HG02642 (cell line): ENCODE measurements around the gene TBC1D2.
"Not testable (repeated sequence)": the region's sequence is repeated elsewhere in the genome, so short reads cannot be mapped to it uniquely, and the experiment has no call there.

Experiments used
- ATAC-seq: cut with Tn5 transposase; IDR thresholded peaks from one replicate; pipeline ENCODE4 v1.9.1; 2021; ENCODE audit warnings: mild to moderate bottlenecking; ENCODE audit not compliant: unreplicated experiment, poor library complexity

The TBC1D2 gene

GRCh38 chr9:98191671-98192502 is 63.6 kb downstream of the TBC1D2 start:
- peak; percentile 9 for ATAC-seq

DNA sequence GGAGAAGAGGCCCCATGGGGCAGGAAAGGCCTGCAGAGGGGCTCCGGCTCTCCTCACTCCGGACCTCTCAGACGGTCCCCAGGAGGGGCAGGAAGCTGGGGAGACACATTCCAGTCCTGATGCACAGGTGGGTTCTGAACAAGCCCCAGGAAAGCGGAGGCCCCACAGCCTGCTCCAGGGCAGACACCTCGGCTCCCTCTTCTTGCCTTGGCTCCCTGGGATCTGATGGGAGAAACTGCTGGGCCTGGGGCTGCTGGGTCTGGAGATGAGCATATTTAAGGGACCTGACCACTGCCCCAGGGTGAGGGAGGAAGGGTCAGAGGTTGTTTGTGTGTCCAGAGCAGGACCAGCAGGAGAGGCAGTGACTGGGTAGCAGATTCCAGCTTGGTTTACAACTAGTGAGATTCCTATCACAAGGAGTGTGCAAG is 64.3 kb downstream of the TBC1D2 start:
- no peak for ATAC-seq

DNA sequence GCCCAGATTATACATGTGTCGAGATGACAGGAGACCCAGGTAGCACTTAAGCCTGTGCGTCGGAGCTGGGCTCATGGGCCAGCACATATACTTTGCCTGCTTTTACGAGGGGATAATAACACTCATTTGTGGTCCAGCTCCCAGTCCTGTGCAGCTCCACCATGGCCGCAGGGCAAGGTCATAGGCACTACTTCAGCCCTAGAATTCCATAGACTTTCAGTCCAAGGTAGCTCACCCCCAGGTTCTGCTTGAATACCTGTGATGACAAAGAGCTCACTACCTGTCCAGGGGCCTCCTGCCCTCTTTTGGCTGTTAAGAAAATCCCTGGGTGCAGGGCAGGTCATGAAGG is 64.7 kb downstream of the TBC1D2 start:
- no peak for ATAC-seq

DNA sequence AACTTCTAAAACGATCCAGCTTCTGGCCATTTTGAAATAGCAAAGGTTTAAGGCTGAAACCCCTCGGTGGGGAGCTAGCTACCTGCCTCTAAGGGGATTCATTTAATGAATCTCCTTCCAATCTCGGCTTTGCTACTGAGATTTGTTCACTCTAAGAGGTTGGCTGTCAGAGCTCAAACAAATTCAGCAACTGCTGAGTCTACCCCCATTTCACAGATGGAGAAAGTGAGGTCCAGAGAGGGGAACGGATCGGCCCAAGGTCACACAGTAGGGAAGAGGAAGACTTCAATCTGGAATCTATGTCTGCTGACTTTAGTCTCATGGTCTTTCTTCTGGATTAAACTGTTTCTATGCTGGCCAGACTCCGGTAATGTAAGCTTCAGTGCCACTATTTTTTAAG is 66.0 kb downstream of the TBC1D2 start:
- ATAC-seq: no peak

DNA sequence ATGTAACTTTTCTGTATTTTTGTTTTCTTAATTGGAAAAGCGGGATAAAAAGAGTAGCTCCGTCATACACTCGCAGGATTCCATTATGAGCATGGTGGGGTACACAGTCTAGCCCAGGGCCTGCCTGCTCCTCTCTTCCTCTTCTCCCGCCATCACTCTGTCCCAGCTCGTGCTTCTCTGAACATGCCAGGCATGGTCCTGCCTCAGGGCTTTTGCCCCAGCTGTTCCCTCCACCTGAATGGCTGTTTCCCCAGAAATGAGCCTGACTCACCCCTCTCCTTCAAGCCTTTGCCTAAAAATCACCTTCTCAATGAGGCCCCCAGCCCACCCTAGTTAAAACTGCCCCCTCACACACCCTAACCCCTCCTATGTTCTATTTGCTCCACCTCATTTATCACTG is 67.5 kb downstream of the TBC1D2 start:
- ATAC-seq: no peak

GRCh38 chr9:98186236-98186635 is 69.2 kb downstream of the TBC1D2 start:
- no peak for ATAC-seq

GRCh38 chr9:98185611-98186171 is 69.8 kb downstream of the TBC1D2 start:
- ATAC-seq: no peak

DNA sequence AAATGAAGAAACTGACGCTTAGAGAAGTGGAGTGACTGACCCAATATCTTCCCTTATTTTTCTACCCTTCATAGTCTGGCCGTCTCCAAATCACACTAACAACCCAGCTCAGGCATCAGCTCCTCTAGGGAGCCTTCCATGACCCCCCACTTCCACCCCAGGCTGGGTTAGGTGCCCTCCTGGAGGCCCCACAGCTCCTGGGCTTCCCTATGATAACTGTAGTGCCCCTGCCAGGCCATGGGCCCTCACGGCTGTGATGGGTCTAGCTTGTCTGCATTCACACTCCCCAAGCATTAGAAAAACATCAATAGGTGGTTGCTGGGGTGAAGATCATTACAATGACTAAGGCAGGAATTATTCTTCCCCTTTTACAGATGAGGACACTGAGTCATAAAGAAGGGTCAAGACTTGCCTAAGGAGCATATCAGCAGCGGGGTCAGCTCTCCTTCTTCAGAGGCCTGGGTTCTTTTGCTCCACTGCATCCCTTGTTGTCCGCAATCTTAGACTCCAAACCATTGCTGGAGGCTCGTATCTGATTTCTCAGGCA is 70.4 kb downstream of the TBC1D2 start:
- no peak for ATAC-seq

DNA sequence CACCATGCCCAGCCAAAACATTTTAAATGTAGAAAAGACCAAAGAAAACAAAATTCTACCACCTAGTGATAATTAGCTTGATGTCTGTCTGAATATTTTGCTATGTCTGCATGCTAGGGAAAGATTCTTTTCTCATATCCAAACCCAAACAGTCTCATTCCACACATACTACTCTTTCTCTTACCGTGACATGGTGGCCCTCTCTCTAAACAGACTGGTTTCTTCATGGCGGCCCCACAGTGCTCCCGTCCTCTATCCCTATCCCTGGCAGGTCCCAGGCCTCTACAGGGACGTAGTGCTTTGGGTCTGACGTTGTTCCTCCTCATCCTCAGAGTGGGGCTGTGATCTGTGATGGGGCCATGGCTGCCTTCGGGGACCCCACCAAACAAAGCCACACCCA is 71.1 kb downstream of the TBC1D2 start:
- no peak for ATAC-seq

- no peak for ATAC-seq
Observed at GRCh38 chr9:98182889-98183599, 72.4 kb downstream of the TBC1D2 start.

DNA sequence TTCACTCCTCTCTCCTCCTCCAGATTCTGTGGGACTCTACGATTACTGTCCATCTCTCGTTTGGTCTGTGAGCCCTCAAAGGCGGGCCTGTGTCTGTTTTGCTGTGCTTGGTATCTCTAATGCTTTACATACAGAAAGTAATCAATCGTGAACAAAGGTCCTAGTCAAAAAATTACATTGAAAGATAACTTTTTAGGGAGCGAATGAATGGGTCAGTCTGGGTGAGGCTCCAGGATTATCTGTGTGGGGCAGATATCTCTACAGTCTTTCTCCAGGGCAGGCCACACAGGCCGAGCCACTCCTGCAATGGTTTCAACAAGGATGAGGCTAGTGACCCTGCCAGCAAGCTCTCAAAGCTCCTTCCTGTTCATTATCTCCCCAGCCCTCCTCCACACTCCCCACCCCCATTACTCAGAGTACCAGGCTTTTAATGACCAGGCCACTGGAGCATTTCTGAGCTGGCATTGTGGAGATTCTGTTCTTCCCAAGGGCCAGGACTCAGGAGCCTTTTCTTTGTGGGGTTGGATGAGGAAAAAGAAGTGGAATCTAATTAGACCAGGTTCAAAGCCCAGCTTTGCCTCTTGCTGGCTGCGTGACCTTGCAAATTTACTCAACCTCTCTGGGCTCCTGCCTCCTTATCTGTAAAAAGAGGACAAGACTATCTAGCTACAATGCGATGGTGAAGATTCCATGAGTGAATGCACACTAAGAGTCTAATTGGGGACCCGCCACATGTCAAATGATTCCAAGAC is 73.2 kb downstream of the TBC1D2 start:
- no peak for ATAC-seq

DNA sequence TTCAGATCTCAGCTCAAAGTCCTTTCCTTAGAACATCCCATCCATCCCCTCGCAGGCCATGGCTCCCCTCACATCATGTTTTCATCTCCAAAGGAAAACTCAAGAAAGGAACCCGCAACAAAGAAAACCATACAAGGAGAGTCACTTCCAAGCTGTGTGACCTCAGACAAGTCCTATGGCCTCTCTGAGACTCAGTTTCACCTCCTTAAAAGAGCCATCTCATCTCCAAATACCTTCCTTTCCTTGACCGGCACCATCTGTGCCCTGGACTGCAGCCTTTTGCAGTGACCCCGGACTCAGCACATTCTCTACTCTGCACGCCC is 73.7 kb downstream of the TBC1D2 start:
- no peak for ATAC-seq

- ATAC-seq: no peak
Observed at GRCh38 chr9:98180996-98181395, 74.5 kb downstream of the TBC1D2 start.

DNA sequence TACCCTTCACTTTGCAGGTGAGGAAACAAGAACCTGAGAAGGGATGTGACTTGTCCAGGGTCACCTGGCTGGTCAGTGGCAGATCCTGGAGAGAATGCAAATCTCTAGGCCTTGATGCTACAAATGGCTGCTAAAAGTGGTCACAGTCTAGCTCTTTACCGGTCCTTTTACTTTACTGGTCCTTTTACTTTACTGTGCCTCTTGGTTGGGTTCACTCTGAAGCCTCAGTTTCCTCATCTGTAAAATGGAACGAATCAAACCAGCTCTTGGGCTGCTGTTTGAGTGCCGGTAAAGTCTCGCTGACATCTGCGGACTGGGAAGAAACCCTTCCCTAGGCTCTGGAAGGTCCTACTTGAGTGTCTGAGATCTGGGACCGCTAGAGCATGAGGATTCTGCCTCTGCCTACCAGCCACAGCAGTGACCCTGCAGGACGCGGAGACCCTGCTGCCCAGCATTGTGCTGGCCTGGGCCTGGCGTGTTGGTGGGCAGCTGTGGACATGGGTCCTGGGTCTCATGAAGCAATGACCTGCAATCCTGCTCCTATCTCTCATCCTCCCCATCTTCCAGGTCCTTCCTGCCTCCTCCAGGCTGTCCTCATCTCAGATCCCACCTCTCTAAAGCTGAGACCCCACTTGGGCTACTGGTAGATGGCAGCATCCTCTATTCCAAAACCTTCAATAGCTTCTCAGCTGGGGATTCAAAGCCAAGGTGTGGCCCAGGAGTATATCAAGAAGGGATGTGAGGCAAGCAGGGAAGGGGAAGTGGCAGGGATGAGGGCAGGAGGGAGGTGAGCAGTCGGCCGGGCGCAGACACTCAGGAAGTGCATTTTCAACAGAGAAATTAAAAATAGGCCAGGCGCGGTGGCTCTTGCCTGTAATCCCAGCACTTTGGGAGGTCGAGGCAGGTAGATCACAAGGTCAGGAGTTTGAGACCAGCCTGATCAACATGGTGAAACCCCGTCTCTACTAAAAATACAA is 76.3 kb downstream of the TBC1D2 start:
- ATAC-seq: no peak

GRCh38 chr9:98176391-98177259 is 78.8 kb downstream of the TBC1D2 start:
- ATAC-seq: no peak

DNA sequence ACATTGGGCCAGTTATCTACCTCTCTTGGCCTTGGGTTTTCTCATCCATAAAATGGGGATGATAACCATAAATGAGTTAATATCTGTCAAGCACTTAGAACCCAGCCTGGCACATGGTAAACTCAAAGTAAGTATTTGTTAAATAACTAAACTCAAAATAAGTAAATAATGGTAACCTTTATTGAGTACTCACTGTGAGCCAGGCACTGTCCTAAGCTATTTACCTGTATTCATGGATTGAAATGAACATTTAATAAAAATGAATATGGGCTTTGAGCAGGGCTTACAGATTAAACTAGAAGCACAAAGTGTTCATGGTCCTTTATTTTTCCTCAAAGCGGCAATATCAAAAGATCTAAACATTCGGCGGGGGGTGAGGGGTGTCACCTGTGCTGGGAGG is 79.7 kb downstream of the TBC1D2 start:
- no peak for ATAC-seq

DNA sequence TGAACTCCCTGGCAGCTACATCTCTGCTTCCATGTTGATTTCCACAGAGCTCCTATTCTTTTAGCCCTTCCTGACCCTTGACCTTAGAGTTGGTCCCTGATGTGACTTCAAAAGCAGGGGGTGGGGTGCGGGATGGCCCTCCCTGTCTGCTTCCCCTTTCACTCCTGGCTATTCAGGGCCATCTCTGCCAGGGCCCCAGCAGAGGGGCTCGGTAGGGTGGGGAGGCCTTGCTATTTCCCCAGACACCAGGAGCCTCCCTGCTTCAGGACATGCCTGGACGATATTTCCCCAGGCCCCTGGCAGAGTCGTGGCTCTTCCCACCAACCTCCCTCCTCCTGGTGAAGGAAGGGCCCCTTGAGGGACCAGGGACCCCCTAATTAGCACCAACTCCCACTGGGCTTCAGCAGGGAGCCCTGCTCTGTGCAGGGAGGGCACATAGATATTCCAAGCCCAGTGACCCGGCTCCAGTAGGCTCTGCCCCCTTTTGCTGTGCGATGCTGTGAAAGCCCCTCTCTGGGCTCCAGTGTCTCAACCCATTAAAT is 80.3 kb downstream of the TBC1D2 start:
- ATAC-seq: no peak

- ATAC-seq: not testable (repeated sequence)
Observed at GRCh38 chr9:98174502-98174918, 80.9 kb downstream of the TBC1D2 start.
